IPS DF 19.7 (cell line): Measurements from ENCODE around the gene S100A6.
"Not testable (repeated sequence)": the region's sequence is repeated elsewhere in the genome, so short reads cannot be mapped to it uniquely, and the experiment has no call there.

Experiments used
- DNase-seq: peaks from one replicate; pipeline ENCODE4 v3.0.0-alpha.2; 2013; ENCODE audit warnings: low read depth, low spot score

The S100A6 gene

DNA sequence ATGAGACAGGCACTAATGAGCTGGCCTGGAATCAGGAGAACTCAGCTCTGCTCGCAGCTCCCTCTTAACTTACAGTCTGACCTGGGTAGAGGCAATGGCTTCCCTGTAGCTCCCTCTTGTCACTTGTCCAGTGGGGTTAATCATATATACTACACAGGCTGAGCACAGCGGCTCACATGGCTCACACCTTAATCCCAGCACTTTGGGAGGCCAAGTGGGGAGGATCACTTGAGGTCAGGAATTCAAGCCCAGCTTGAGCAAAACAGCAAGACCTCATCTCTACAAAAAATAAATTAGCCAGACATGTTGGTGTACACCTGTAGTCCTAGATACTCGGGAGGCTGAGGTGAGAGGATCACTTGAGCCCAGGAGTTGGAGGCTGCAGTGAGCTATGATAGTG is 4.2 kb downstream of the S100A6 start:
- DNase-seq: no peak

DNA sequence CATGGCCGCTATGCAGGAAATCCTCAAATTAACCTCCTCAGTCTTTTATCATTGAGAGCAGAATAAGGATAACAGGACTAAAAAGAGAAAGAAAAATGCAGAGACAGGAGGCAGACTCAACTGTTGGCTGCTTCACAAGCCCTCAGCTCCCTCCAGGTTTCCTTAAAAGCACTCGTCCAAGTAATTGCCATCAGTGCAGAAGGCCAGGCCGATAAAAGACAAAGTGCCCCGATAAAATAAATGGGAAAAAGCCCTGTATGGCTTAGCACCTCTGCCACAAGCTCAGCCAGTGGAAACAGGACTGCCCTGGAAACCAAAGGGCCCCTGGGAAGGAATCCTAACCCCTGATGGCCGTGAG is 8.1 kb downstream of the S100A6 start:
- DNase-seq: no peak

- DNase-seq: no peak
These were observed 8.6 kb downstream of the S100A6 start for GRCh38 chr1:153527023-153527682.

DNA sequence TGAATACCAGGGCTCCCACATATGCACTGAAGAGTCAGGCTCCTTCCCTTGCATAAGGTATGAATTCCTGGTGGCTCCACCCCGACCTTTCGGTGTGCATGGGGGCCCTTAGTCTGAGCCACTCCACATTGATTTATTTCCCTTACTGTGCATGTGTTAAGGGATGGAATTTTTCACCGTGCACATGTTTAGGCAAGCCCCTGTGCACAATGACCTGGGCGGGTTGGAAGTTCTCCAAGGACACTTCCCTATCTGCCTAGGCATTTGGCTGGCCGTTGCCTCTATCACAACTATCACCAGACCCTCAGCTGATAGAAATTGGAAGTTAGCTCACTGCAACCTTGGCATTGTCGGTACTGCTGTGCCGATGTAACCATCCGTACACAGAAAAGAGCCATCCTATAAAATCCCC is 9.7 kb downstream of the S100A6 start:
- no peak for DNase-seq

GRCh38 chr1:153525088-153525728 is 10.6 kb downstream of the S100A6 start:
- no peak for DNase-seq

DNA sequence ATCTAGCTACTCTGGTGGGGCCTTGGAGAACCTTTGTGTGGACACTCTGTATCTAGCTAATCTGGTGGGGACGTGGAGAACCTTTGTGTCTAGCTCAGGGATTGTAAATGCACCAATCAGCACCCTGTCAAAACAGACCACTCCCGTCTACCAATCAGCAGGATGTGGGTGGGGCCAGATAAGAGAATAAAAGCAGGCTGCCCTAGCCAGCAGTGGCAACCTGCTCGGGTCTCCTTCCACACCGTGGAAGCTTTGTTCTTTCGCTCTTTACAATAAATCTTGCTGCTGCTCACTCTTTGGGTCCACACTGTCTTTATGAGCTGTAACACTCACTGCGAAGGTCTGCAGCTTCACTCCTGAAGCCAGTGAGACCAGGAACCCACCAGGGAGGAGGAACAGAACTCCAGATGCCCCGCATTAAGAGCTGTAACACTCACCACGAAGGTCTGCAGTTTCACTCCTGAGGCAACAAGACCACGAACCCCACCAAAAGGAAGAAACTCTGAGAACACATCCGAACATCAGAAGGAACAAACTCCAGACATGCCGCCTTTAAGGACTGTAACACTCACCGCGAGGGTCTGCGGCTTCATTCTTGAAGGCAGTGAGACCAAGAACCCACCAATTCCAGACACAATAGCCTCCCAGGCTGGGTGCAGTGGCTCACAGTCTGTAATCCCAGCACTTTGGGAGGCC is 13.3 kb downstream of the S100A6 start:
- not testable (repeated sequence) for DNase-seq

DNA sequence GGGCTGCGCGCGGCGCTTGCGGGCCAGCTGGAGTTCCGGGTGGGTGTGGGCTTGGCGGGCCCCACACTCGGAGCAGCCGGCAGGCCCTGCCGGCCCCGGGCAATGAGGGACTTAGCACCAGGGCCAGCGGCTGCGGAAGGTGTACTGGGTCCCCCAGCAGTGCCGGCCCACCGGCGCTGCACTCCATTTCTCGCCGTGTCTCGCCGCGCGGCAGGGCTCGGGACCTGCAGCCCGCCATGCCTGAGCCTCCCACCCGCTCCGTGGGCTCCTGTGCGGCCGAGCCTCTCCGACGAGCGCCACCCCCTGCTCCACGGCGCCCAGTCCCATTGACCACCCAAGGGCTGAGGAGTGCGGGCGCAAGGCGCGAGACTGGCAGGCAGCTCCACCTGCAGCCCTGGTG is 14.0 kb downstream of the S100A6 start:
- DNase-seq: not testable (repeated sequence)

GRCh38 chr1:153520818-153521476 is 14.8 kb downstream of the S100A6 start:
- DNase-seq: no peak

- DNase-seq: not testable (repeated sequence)
These were observed 15.6 kb downstream of the S100A6 start for GRCh38 chr1:153520137-153520691.

- DNase-seq: no peak
These were observed 16.5 kb downstream of the S100A6 start for GRCh38 chr1:153519242-153519641.

GRCh38 chr1:153515504-153516394 is 20.0 kb downstream of the S100A6 start:
- DNase-seq: no peak

DNA sequence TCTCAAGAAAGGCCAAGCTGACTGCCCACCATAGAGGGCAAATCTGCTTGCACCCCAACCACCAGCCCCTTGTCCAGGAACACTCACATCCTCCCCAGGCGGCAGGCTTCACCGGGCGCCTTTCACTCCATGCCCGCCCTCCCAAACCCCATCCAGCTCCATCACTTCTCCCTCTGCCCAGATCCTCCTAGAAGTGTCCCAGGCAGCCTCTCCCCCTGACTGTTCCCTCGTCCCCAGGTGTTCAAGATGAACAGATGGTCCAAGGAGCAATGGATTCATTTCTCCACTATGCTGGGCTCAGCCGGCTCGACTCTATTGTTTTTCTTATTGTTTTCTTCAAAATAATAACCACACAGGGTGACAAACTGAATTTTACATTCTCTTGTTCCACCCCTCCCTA is 22.1 kb downstream of the S100A6 start:
- no peak for DNase-seq

GRCh38 chr1:153513023-153513422 is 22.8 kb downstream of the S100A6 start:
- DNase-seq: no peak

GRCh38 chr1:153510984-153511410 is 24.8 kb downstream of the S100A6 start:
- no peak for DNase-seq

- DNase-seq: no peak
These were observed 25.9 kb downstream of the S100A6 start for GRCh38 chr1:153509729-153510354.

DNA sequence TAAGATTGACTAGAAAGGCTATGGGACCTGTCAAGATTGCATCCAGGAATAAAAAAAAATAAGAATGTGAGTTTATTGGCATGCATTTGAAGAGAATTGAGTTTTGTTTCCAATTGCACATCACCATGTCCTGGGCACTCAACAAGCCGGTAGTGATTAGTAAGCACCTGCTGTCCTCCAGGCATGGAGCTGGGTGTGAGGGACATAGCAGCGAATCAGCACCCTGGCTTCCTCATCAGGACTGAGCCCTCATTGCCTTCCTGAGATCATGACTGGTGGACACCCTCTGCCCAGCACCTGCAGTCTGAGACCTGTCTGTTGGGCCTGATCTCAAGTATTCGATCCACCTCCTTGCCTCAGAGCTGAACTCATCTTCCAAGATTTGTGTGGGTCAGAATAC is 26.8 kb downstream of the S100A6 start:
- DNase-seq: no peak

GRCh38 chr1:153507926-153508583 is 27.7 kb downstream of the S100A6 start:
- no peak for DNase-seq

- DNase-seq: no peak
These were observed 28.9 kb downstream of the S100A6 start for GRCh38 chr1:153506831-153507413.

- DNase-seq: no peak
These were observed 29.4 kb downstream of the S100A6 start for GRCh38 chr1:153506386-153506785.

GRCh38 chr1:153505576-153505975 is 30.2 kb downstream of the S100A6 start:
- no peak for DNase-seq
